ENCODE data around the gene FMO5.

Gene FMO5, protein sequence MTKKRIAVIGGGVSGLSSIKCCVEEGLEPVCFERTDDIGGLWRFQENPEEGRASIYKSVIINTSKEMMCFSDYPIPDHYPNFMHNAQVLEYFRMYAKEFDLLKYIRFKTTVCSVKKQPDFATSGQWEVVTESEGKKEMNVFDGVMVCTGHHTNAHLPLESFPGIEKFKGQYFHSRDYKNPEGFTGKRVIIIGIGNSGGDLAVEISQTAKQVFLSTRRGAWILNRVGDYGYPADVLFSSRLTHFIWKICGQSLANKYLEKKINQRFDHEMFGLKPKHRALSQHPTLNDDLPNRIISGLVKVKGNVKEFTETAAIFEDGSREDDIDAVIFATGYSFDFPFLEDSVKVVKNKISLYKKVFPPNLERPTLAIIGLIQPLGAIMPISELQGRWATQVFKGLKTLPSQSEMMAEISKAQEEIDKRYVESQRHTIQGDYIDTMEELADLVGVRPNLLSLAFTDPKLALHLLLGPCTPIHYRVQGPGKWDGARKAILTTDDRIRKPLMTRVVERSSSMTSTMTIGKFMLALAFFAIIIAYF

DNA sequence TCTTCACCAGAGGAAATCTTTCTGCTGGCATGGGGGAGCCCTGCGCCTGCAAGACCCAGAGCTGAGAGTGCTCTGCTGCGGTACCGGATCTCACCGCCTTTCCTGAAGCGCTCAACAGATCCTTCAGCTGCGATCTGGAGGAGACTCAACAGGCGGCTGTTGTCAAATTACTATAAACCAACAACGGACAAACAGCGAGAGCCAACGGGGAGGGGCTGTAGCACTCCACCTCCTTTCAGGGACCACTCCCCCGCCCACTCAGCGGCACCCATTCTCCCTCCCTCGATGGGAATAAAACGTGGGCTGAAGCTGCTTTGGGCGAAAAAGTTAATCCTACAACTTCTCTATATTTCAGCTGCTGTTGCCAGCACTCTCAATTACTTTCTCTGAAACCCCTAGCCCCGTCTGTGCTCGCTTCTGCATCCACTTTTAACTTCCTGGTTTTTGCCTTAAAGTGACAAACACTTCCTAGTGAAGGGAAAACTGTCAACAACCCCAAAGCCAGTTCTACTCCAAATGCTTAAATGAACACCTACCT is at the start of gene FMO5:
TSS of gene FMO5 (minus strand) at position 147 of the 538 bp plus-strand sequence. CDS start 310 bp downstream, outside the sequence.
- Histone ChIP-seq H3K4me2 (peak within 1 kb of the TSS; percentile 68), H3K9ac (peak within 1 kb of the TSS; percentile 67), H3K9me3 (no peaks in the 10 kb centered on the region; the same call in 1 of the 2 replicates), H4K20me1 (no peaks in the 10 kb centered on the region), H3K27ac (peak within 1 kb of the TSS; percentile 71), H3K36me3 (no peaks in the 10 kb centered on the region), H3K4me3 (peak within 1 kb of the TSS; percentile 68), H3K4me1 (peaks cover 11% of the 10 kb centered on the region; the same call in 1 of the 2 replicates), H3K27me3 (no peaks in the 10 kb centered on the region)
- no peak for TF ChIP-seq Cebpa-rat (IDR thresholded peaks at IDR 0.05)

DNA sequence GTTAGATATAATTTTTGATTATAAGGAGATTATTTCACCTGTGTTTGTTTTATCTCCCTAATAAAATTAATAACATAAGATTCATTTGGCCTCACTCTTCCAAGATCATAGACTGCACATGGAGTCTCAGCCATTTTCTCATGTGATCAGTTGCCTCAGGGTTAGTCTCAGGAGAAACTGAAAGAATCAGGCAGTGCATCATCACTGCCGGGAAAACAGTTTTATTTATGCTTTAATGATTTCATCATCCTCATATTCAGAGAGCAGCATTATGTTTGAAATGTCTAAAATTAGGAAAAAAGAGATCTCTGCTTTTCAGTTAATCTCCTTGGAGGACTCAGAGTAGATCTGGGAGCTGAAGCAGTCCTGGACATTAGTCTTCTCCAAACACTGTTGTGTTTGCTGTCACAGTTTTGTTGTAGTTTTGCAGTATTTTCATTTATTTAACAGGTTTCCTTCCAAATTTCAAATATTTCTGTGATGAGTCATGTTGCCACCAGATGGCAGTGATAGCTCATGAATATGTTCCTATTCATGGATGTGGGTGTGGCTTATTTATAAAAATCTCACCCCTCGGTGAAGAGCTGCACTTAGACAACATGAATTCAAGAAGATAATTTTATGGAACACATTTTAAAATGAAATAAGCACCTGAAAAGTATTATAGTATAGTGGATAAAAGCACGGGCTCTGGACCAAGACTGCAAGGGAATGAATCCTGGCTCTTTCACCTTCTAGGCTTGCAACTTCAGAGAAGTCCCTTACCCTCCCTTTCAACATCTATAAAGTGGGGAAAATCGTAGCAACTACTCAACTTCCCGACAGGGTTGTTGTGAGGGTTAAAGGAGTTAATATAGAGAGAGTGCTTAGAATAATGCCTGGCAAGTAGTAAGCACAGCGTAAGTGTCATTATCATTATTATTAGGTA is 48.5 kb upstream of the FMO5 start:
- H3K36me3 ChIP-seq: peaks cover 93% of the 10 kb centered on the region
- no peak overlapping the region for H3K4me2 ChIP-seq
- TF ChIP-seq Cebpa-rat (IDR thresholded peaks at IDR 0.05): no peak
- H3K27me3 ChIP-seq: no peaks in the 10 kb centered on the region
- no peak overlapping the region for H3K9ac ChIP-seq
- H3K4me1 ChIP-seq: no peaks in the 10 kb centered on the region
- no peaks in the 10 kb centered on the region for H3K9me3 ChIP-seq
- peaks cover 13% of the 10 kb centered on the region; the same call in 1 of the 2 replicates for H4K20me1 ChIP-seq
- no peak overlapping the region for H3K27ac ChIP-seq
- H3K4me3 ChIP-seq: no peak overlapping the region

DNA sequence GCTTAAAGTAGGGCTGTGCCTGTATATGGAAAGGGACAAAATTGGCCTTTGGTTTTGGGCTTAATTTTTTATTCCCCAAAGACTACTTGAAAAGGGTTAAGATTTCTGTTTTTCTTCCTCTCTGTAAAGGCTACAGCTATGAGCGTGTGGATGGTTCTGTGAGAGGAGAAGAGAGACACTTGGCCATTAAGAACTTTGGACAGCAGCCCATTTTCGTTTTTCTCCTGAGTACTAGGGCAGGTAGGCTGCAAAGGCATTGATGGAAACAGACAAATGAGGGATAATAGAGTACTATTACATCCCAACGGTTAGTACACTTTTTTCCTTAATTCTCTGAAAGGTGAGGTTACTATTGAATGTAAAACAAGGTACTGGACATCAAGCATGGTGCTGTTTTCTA is 46.9 kb upstream of the FMO5 start:
- H3K9me3 ChIP-seq: no peaks in the 10 kb centered on the region
- no peak for TF ChIP-seq Cebpa-rat (IDR thresholded peaks at IDR 0.05)
- no peak overlapping the region for H3K4me2 ChIP-seq
- H3K4me1 ChIP-seq: no peaks in the 10 kb centered on the region
- H3K27me3 ChIP-seq: no peaks in the 10 kb centered on the region
- H3K27ac ChIP-seq: no peak overlapping the region
- no peak overlapping the region for H3K9ac ChIP-seq
- no peak overlapping the region for H3K4me3 ChIP-seq
- peaks cover 13% of the 10 kb centered on the region; the same call in 1 of the 2 replicates for H4K20me1 ChIP-seq
- peaks cover 94% of the 10 kb centered on the region for H3K36me3 ChIP-seq

DNA sequence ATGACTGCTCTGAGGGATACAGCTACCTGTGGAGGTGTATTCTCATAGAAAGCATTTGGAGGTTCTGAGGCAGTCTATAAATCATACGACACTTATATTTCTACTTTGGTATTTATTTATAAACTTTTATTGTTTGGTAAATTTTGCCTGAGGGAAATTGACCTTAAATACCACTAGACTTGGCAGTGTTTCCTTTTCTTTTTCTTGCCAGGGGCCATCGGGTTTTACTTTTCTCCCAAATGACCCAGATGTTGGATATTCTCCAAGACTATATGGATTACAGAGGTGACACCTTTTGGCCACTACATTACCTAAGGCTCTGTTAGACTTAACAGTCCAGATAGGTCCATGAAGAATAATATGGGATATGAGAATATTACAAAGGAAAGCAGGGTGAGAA is 45.6 kb upstream of the FMO5 start:
- H3K9ac ChIP-seq: no peak overlapping the region
- peaks cover 93% of the 10 kb centered on the region for H3K36me3 ChIP-seq
- TF ChIP-seq Cebpa-rat (IDR thresholded peaks at IDR 0.05): no peak
- H3K9me3 ChIP-seq: no peaks in the 10 kb centered on the region
- H4K20me1 ChIP-seq: peaks cover 13% of the 10 kb centered on the region; the same call in 1 of the 2 replicates
- H3K4me2 ChIP-seq: no peak overlapping the region
- H3K27ac ChIP-seq: no peak overlapping the region
- no peaks in the 10 kb centered on the region for H3K4me1 ChIP-seq
- no peak overlapping the region for H3K4me3 ChIP-seq
- no peaks in the 10 kb centered on the region for H3K27me3 ChIP-seq

DNA sequence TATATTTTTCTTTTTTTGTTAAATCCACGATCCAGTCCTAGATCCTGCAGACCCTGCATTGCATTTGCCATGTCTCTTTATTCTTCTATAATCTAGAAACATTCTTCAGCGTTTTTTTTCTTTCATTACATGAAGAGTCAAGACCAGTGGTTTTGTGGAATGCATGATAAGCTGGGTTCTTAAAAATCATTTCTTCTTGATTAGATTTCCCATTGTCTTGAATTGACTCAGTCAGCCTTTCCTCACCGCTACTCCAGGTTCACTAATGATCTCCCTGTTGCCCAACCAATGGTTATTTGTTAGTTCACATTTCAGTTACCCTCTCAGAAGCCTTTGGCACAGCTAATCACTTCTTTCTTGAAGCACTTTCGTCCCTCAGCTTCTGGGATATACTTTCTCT is 42.6 kb upstream of the FMO5 start:
- H3K27ac ChIP-seq: no peak overlapping the region
- H3K4me1 ChIP-seq: no peaks in the 10 kb centered on the region
- peaks cover 99% of the 10 kb centered on the region for H3K36me3 ChIP-seq
- H3K9ac ChIP-seq: no peak overlapping the region
- H3K4me3 ChIP-seq: no peak overlapping the region
- no peaks in the 10 kb centered on the region for H3K9me3 ChIP-seq
- H3K27me3 ChIP-seq: no peaks in the 10 kb centered on the region
- no peak overlapping the region for H3K4me2 ChIP-seq
- H4K20me1 ChIP-seq: no peaks in the 10 kb centered on the region
- no peak for TF ChIP-seq Cebpa-rat (IDR thresholded peaks at IDR 0.05)

DNA sequence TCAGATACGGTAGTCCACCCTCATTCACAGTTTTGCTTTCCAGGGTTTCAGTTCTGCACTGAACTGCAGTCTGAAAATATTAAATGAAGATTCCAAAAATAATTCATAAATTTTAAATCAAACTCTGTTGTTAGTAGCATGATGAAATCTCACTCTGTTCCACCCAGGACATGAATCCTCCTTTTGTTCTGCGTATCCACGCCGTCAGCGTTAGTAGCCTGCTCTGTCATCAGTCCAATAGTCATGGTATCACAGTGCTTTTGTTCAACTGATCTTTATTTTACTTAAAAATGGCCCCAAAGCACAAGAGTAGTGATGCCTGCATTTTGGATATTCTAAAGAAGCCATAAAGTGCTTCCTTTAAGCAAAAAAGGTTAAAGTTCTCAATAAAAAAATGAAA is 41.2 kb upstream of the FMO5 start:
- TF ChIP-seq Cebpa-rat (IDR thresholded peaks at IDR 0.05): no peak
- H3K4me3 ChIP-seq: no peak overlapping the region
- H3K27ac ChIP-seq: no peak overlapping the region
- H3K36me3 ChIP-seq: peaks cover 99% of the 10 kb centered on the region
- no peaks in the 10 kb centered on the region for H3K4me1 ChIP-seq
- no peaks in the 10 kb centered on the region for H3K27me3 ChIP-seq
- no peak overlapping the region for H3K4me2 ChIP-seq
- no peaks in the 10 kb centered on the region for H4K20me1 ChIP-seq
- H3K9me3 ChIP-seq: no peaks in the 10 kb centered on the region
- 0 out of 2 replicates have a peak overlapping the region, but pooled peaks have one; percentile 3 for H3K9ac ChIP-seq

DNA sequence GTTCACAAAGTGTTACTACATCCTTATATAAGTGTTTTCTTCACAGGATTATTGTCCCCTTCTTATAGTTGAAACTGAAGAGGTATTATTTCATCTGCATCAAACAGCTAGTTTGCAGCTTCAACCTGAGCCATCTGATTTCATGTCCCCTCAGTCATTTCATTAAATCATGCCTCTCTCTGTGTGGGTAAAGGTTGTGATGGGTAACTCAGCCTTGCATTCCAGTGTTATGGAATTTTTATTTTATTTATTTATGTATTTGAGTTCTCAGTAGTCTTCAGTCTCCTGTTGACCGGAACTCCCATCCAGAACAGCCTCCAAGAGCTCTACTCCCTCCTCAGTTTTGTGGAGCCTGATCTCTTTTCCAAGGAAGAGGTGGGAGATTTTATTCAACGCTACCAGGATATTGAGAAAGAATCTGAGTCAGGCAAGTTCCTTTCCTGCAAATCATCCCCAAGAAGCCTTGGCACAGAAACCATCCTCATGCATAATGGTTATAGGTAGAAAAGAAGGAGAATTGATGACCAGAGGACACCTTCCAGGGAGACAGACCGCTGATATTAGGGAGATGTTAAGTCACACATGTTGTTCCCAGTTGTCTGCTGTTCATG is 39.1 kb upstream of the FMO5 start:
- no peaks in the 10 kb centered on the region for H3K27me3 ChIP-seq
- H3K9me3 ChIP-seq: no peaks in the 10 kb centered on the region
- H3K4me3 ChIP-seq: no peak overlapping the region
- no peak overlapping the region for H3K4me2 ChIP-seq
- 0 out of 2 replicates have a peak, but pooled peaks cover 6% of the 10 kb centered on the region for H4K20me1 ChIP-seq
- TF ChIP-seq Cebpa-rat (IDR thresholded peaks at IDR 0.05): no peak
- H3K27ac ChIP-seq: no peak overlapping the region
- H3K36me3 ChIP-seq: peaks cover 99% of the 10 kb centered on the region
- H3K9ac ChIP-seq: no peak overlapping the region
- no peaks in the 10 kb centered on the region for H3K4me1 ChIP-seq

DNA sequence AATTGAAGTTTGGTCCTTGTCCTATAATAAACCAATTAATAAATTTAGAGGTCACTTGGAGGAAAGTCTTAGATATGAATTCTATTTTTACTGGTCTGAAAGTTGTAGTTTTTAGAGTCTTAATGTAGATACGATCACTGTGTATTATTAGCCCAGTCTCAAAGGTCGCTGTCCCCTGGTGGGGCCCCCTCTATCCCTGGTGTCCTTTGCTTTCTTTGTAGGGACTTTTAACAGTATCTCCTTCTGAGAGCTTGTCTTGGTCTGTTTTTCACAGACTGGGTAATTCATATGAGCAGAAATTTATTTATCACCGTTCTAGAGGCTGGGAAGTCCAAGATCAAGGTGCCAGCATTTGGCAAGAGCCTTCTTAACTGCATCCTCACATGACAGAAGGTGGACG is 35.8 kb upstream of the FMO5 start:
- H3K4me3 ChIP-seq: no peak overlapping the region
- TF ChIP-seq Cebpa-rat (IDR thresholded peaks at IDR 0.05): no peak
- peaks cover 93% of the 10 kb centered on the region for H3K36me3 ChIP-seq
- no peak overlapping the region for H3K4me2 ChIP-seq
- H3K27ac ChIP-seq: no peak overlapping the region
- H3K9ac ChIP-seq: no peak overlapping the region
- peaks cover 31% of the 10 kb centered on the region; the same call in 1 of the 2 replicates for H4K20me1 ChIP-seq
- H3K27me3 ChIP-seq: no peaks in the 10 kb centered on the region
- no peaks in the 10 kb centered on the region for H3K4me1 ChIP-seq
- H3K9me3 ChIP-seq: no peaks in the 10 kb centered on the region

DNA sequence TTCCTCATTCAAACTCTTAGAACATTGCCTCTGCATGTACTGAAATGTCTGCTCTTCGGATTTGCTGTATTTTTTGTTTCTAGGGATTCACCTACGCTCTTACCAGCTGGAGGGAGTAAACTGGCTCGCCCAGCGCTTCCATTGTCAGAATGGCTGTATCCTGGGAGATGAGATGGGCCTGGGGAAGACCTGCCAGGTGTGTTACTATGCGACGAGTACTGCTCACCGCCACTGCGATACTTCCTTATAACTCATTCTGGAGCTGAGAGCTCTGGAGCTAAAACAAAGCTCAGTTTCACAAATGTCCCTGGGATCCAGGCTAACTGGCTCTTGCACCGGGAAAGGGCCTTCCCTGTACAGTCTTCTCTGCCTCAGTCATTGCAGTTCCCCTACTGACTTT is 27.4 kb upstream of the FMO5 start:
- H3K27ac ChIP-seq: no peak overlapping the region
- no peak overlapping the region for H3K4me3 ChIP-seq
- peaks cover 89% of the 10 kb centered on the region for H4K20me1 ChIP-seq
- H3K4me1 ChIP-seq: peaks cover 18% of the 10 kb centered on the region
- peaks cover 65% of the 10 kb centered on the region for H3K36me3 ChIP-seq
- peaks cover 18% of the 10 kb centered on the region; the same call in 1 of the 2 replicates for H3K9me3 ChIP-seq
- H3K27me3 ChIP-seq: no peaks in the 10 kb centered on the region
- H3K9ac ChIP-seq: no peak overlapping the region
- no peak overlapping the region for H3K4me2 ChIP-seq
- no peak for TF ChIP-seq Cebpa-rat (IDR thresholded peaks at IDR 0.05)
